DND-41 (cell line): ENCODE measurements around the gene ID3.

Source experiments
- EZH2 ChIP-seq: IDR thresholded peaks from 3 replicates; pipeline ENCODE4 v1.6.1; 2012; ENCODE audit warnings: borderline replicate concordance, low read depth, mild to moderate bottlenecking, moderate library complexity, low read length, inconsistent platforms; ENCODE audit not compliant: severe bottlenecking
- TF ChIP-seq, protein P1 (sequence below): IDR thresholded peaks from 2 replicates; pipeline ENCODE4 v1.5.1; 2012; ENCODE audit warnings: borderline replicate concordance, low read length, moderate library complexity, mild to moderate bottlenecking; ENCODE audit not compliant: poor library complexity, severe bottlenecking; ENCODE audit errors: extremely low read depth

DNA sequence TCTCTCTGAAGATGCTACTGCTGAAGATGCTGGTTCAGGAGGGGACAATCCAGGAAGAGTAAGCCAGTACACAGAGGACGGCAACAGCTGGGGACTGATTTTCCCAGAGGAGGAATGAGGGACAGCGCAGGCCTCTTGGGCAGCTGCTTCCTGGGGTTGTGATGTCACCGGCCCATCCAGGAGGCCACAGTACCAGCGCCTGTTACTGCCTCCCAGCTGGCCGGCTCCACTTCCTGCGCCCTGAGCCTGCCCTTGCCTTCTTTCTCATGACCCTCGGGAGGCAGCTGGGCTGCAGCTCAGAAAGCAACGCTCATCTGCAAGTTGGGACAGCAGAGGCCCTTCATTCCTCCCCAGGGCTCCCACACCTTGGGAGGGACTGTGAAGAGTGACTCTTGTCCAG is 21.9 kb upstream of the ID3 start:
- TF ChIP-seq, protein P1, sequence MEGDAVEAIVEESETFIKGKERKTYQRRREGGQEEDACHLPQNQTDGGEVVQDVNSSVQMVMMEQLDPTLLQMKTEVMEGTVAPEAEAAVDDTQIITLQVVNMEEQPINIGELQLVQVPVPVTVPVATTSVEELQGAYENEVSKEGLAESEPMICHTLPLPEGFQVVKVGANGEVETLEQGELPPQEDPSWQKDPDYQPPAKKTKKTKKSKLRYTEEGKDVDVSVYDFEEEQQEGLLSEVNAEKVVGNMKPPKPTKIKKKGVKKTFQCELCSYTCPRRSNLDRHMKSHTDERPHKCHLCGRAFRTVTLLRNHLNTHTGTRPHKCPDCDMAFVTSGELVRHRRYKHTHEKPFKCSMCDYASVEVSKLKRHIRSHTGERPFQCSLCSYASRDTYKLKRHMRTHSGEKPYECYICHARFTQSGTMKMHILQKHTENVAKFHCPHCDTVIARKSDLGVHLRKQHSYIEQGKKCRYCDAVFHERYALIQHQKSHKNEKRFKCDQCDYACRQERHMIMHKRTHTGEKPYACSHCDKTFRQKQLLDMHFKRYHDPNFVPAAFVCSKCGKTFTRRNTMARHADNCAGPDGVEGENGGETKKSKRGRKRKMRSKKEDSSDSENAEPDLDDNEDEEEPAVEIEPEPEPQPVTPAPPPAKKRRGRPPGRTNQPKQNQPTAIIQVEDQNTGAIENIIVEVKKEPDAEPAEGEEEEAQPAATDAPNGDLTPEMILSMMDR: no peak
- no peak for TF ChIP-seq EZH2
